ENCODE data around the gene NPBWR2.
A peak's percentile ranks its signal among the peaks of the same experiment; 100 is the strongest.

NPBWR2 gene

GRCh38 chr20:64070244-64070993, 36.9 kb downstream of the NPBWR2 start:
- DNase-seq = no peak

GRCh38 chr20:64069614-64070243, 37.6 kb downstream of the NPBWR2 start:
- no peak for DNase-seq

GRCh38 chr20:64069209-64069613, 38.2 kb downstream of the NPBWR2 start:
- DNase-seq = no peak

GRCh38 chr20:64068386-64069208, 38.8 kb downstream of the NPBWR2 start:
- no peak for DNase-seq

GRCh38 chr20:64067733-64068307, 39.5 kb downstream of the NPBWR2 start:
- no peak for DNase-seq

- DNase-seq = no peak
Observed at GRCh38 chr20:64067005-64067632, 40.2 kb downstream of the NPBWR2 start.

GRCh38 chr20:64065974-64066343, 41.4 kb downstream of the NPBWR2 start:
- peak; percentile 70 to 75 for DNase-seq

- DNase-seq = no peak
Observed at GRCh38 chr20:64065062-64065973, 42.0 kb downstream of the NPBWR2 start.

GRCh38 chr20:64064145-64064698, 43.1 kb downstream of the NPBWR2 start:
- no peak for DNase-seq

GRCh38 chr20:64063389-64064144, 43.8 kb downstream of the NPBWR2 start:
- no peak for DNase-seq

GRCh38 chr20:64062596-64063388, 44.6 kb downstream of the NPBWR2 start, which contains the start of gene TCEA2:
Gene TCEA2, plus strand, starts transcription at chr20:64063198. Its CDS starts 115 bp downstream, at chr20:64063313.
- peak; percentile 92 to 94 for DNase-seq

GRCh38 chr20:64062276-64062595, 45.1 kb downstream of the NPBWR2 start:
- DNase-seq = no peak

- DNase-seq = no peak
Observed at GRCh38 chr20:64058536-64058935, 48.8 kb downstream of the NPBWR2 start.

GRCh38 chr20:64057628-64058498, 49.5 kb downstream of the NPBWR2 start:
- peak; percentile 77 to 81 for DNase-seq

GRCh38 chr20:64056889-64057627, 50.3 kb downstream of the NPBWR2 start:
- no peak for DNase-seq

GRCh38 chr20:64056639-64056888, 50.8 kb downstream of the NPBWR2 start:
- DNase-seq = no peak

- no peak for DNase-seq
Observed at GRCh38 chr20:64055893-64056638, 51.3 kb downstream of the NPBWR2 start.

Measured in CD4-positive, alpha-beta T cell treated with Interferon alpha-2 for 1 hour (primary cell).